ENCODE data around the gene CTAGE1.

The CTAGE1 gene

DNA sequence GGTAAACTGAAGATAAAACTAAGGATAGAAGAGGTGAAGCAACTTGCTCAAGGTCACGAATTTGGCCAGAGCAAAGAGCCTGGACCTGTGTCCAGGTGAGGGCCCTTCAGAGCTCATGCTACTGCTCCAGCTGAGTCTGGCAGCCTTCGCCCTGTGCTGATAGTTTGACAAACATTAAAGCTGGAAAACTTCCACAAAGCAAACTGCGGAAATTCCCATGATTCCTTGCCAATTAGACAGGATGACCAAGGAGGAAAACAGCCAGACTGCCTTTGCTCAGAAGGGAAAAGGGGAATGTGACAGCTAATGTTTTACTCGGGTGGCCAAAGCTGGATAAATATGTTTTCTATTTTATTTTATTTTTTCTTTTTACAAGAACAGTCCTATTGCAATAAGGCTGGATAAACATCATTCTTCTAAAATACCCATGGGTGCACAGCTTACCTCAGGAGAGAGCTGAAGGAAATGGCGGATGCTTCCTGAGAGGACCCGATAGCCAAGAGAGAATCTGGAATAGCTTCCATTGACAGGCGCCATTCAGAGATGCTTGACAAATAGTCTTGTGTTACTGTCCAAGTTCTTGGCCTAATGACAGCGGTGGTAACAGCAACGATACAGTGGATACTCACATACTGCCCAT is 5.3 kb upstream of the CTAGE1 start:
- Histone ChIP-seq H3K27ac (ENCODE audit: insufficient read depth, low read length, poor library complexity, severe bottlenecking) (no peak overlapping the region), H3K4me3 (ENCODE audit: insufficient read depth, low read depth, low read length, poor library complexity, severe bottlenecking) (no peak overlapping the region), H3K4me1 (ENCODE audit: control insufficient read depth, insufficient read depth, low read length, poor library complexity, severe bottlenecking) (no peaks in the 10 kb centered on the region), H3K9me3 (ENCODE audit: control insufficient read depth, low read length) (no peaks in the 10 kb centered on the region), H3K27me3 (replicated peaks; ENCODE audit: control insufficient read depth, insufficient read depth, low read length, poor library complexity, severe bottlenecking) (no peaks in the 10 kb centered on the region), H3K36me3 (ENCODE audit: control insufficient read depth, insufficient read depth, low read length) (no peaks in the 10 kb centered on the region)
- DNase-seq, result no peak

DNA sequence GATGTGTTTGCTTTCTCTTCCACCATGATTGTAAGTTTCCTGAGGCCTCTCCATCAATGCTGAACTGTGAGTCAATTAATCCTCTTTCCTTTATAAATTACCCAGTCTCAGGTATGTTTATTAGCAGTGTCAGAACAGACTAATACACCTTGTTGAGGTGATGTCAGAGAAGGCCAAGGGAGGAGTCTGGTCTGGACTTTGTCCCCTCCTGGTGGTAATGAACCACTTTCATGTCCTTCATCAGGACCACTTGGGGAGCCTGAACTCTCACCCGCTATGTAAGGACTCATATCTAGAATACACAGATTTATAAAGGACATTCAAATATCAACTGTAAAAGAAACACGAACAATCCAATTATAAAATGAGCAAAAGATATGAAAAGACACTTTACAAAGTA is 2.9 kb upstream of the CTAGE1 start:
- H3K27me3 ChIP-seq (replicated peaks; ENCODE audit: control insufficient read depth, insufficient read depth, low read length, poor library complexity, severe bottlenecking), result no peaks in the 10 kb centered on the region

DNA sequence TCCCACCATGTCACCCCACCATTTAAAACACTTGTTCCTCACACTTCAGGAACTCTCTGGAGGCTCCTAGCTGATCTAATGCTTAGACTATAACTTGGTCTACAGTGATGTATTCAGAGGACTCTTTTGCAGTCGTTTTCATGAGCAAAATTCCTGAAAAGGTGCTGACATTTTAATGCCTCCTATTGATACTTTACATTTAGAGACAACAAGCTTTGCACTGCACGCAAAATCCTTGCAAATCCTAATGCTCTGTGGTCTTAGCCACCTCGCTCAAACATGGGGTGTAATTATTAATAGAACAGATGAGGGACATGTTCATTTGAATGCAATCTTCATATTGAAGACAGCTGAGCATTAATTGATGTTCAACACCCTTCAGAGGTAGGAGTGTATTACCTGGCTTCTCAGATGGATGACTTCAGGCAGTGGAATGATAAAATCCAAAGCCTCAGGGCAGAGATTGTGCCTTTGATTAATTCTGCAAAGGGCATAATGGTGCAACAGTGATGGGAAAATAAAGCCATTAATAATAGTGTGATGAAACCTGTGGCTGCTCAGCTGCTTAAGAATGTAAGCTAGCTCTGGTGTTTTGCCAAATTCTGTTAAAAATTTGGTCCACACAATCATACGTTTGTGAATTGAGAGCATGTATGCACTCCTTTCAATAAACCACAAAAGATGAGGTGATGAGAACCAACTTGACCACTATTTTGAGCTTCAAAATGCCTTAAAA is 5.4 kb downstream of the CTAGE1 start:
- no peaks in the 10 kb centered on the region for H3K27me3 ChIP-seq (replicated peaks; ENCODE audit: control insufficient read depth, insufficient read depth, low read length, poor library complexity, severe bottlenecking)
- no peaks in the 10 kb centered on the region for H3K4me1 ChIP-seq (ENCODE audit: control insufficient read depth, insufficient read depth, low read length, poor library complexity, severe bottlenecking)
- H3K27ac ChIP-seq (ENCODE audit: insufficient read depth, low read length, poor library complexity, severe bottlenecking), result no peak overlapping the region
- no peak for DNase-seq
- H3K36me3 ChIP-seq (ENCODE audit: control insufficient read depth, insufficient read depth, low read length), result no peaks in the 10 kb centered on the region
- H3K9me3 ChIP-seq (ENCODE audit: control insufficient read depth, low read length), result no peaks in the 10 kb centered on the region
- H3K4me3 ChIP-seq (ENCODE audit: insufficient read depth, low read depth, low read length, poor library complexity, severe bottlenecking), result no peak overlapping the region

More for the DNA sequence above, 2.9 kb upstream of the CTAGE1 start:
- H3K4me3 ChIP-seq (ENCODE audit: insufficient read depth, low read depth, low read length, poor library complexity, severe bottlenecking), result no peak overlapping the region
- no peaks in the 10 kb centered on the region for H3K36me3 ChIP-seq (ENCODE audit: control insufficient read depth, insufficient read depth, low read length)
- H3K4me1 ChIP-seq (ENCODE audit: control insufficient read depth, insufficient read depth, low read length, poor library complexity, severe bottlenecking), result no peaks in the 10 kb centered on the region
- DNase-seq, result no peak
- H3K27ac ChIP-seq (ENCODE audit: insufficient read depth, low read length, poor library complexity, severe bottlenecking), result no peak overlapping the region
- H3K9me3 ChIP-seq (ENCODE audit: control insufficient read depth, low read length), result no peaks in the 10 kb centered on the region

DNA sequence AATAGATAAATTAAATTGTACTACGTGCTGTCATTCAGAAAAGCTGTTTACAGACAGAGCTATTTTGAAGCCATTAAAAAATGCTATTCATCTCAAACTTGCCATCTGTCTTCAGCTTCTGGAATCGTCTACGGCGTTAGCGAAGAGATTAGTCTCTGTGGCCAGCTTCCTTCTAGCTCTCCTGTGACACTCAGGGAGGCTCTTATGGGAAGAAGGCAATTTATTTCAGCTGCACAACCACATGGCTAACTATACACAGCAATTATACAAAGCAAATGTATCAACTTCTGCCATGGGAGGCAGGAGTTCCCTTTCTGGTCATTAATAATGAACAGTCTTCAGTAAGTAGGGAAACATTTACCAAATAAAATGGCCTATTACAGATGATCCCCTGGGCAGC is 6.3 kb downstream of the CTAGE1 start:
- Histone ChIP-seq H3K36me3 (ENCODE audit: control insufficient read depth, insufficient read depth, low read length) (no peaks in the 10 kb centered on the region), H3K27me3 (replicated peaks; ENCODE audit: control insufficient read depth, insufficient read depth, low read length, poor library complexity, severe bottlenecking) (no peaks in the 10 kb centered on the region), H3K9me3 (ENCODE audit: control insufficient read depth, low read length) (no peaks in the 10 kb centered on the region), H3K4me3 (ENCODE audit: insufficient read depth, low read depth, low read length, poor library complexity, severe bottlenecking) (no peak overlapping the region), H3K4me1 (ENCODE audit: control insufficient read depth, insufficient read depth, low read length, poor library complexity, severe bottlenecking) (no peaks in the 10 kb centered on the region), H3K27ac (ENCODE audit: insufficient read depth, low read length, poor library complexity, severe bottlenecking) (no peak overlapping the region)
- no peak for DNase-seq

DNA sequence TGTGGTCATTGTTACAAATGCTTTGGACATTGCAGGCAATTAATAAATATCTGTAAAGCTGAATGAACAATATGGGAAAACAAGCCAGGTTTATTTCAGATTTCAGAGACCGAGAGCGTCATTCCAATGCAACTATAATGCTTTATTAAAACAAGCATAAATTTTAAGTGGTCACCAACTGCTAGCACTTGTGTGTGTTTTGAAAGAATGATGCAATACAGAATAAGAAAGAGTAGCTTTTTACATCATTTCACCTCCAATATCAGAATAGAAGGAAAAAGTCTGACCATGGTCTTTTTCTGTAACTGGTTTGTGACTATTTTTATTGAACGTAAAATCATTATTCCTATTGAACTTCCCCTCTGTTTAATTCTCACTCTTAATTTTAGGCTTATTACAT is 7.6 kb downstream of the CTAGE1 start:
- H3K4me3 ChIP-seq (ENCODE audit: insufficient read depth, low read depth, low read length, poor library complexity, severe bottlenecking), result no peak overlapping the region
- no peaks in the 10 kb centered on the region for H3K27me3 ChIP-seq (replicated peaks; ENCODE audit: control insufficient read depth, insufficient read depth, low read length, poor library complexity, severe bottlenecking)
- H3K9me3 ChIP-seq (ENCODE audit: control insufficient read depth, low read length), result no peaks in the 10 kb centered on the region
- no peak for DNase-seq
- H3K36me3 ChIP-seq (ENCODE audit: control insufficient read depth, insufficient read depth, low read length), result no peaks in the 10 kb centered on the region
- H3K4me1 ChIP-seq (ENCODE audit: control insufficient read depth, insufficient read depth, low read length, poor library complexity, severe bottlenecking), result no peaks in the 10 kb centered on the region
- H3K27ac ChIP-seq (ENCODE audit: insufficient read depth, low read length, poor library complexity, severe bottlenecking), result no peak overlapping the region

DNA sequence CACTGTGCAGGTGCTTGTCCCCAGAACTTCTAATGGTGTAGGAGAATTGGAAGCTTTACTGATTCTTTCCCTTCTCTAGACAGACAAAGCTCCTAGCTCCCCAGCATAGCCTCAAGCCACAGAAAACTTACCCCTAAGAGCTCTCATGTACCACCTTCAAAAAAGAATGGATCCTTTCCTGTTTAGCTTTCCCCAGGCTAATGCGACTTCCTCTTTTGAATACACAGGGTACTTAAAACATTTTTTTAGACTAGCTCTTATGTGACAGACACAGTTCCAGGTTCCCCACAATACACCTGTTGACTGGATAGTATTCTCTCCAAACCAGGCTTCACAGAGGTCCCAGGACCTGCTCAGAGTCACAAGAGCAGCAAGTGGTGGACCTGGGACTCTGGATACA is 8.3 kb downstream of the CTAGE1 start:
- H3K9me3 ChIP-seq (ENCODE audit: control insufficient read depth, low read length), result no peaks in the 10 kb centered on the region
- DNase-seq, result no peak

DNA sequence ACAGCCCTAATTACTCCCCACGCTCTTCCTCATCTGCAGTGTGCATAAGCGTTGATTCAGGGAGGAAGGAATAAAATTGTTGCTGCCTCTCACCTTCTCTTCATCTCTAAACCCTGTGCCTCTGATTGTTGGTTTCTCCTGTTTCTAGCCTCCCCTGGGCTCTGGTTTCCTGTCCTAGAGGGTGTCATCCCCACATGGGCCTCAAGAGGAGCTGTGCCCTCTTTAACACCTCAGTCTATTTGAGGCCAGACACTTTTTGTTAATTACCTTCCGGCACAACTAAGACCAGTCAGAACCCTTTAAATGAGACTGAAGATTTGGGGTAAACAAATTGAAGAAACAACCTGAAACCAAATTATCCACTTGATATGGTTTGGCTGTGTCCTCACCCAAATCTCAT is 9.7 kb downstream of the CTAGE1 start:
- H3K36me3 ChIP-seq (ENCODE audit: control insufficient read depth, insufficient read depth, low read length), result no peaks in the 10 kb centered on the region
- no peaks in the 10 kb centered on the region for H3K4me1 ChIP-seq (ENCODE audit: control insufficient read depth, insufficient read depth, low read length, poor library complexity, severe bottlenecking)
- H3K9me3 ChIP-seq (ENCODE audit: control insufficient read depth, low read length), result no peaks in the 10 kb centered on the region
- DNase-seq, result no peak
- H3K27me3 ChIP-seq (replicated peaks; ENCODE audit: control insufficient read depth, insufficient read depth, low read length, poor library complexity, severe bottlenecking), result no peaks in the 10 kb centered on the region
- H3K4me3 ChIP-seq (ENCODE audit: insufficient read depth, low read depth, low read length, poor library complexity, severe bottlenecking), result no peak overlapping the region
- H3K27ac ChIP-seq (ENCODE audit: insufficient read depth, low read length, poor library complexity, severe bottlenecking), result no peak overlapping the region

More for the DNA sequence above, 8.3 kb downstream of the CTAGE1 start:
- Histone ChIP-seq H3K4me3 (ENCODE audit: insufficient read depth, low read depth, low read length, poor library complexity, severe bottlenecking) (no peak overlapping the region), H3K36me3 (ENCODE audit: control insufficient read depth, insufficient read depth, low read length) (no peaks in the 10 kb centered on the region), H3K4me1 (ENCODE audit: control insufficient read depth, insufficient read depth, low read length, poor library complexity, severe bottlenecking) (no peaks in the 10 kb centered on the region), H3K27me3 (replicated peaks; ENCODE audit: control insufficient read depth, insufficient read depth, low read length, poor library complexity, severe bottlenecking) (no peaks in the 10 kb centered on the region), H3K27ac (ENCODE audit: insufficient read depth, low read length, poor library complexity, severe bottlenecking) (no peak overlapping the region)

DNA sequence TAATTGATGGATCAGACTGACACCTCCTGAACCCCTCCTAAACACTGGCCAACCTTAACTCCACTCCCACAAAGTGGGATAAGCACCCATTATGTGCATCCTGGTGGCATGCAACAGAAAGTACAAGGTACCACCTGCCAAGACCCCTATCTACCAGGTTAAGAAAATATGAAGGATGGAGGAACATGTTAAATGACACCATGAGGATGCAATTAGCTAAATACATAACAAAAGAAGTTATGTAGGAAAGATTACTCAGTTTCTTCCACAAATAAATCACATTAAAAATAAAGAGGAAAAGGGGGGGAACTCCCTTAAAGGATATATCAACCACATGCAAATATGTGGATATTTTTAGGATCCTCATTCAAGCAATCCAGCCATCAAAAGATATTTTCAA is 12.6 kb downstream of the CTAGE1 start:
- no peak overlapping the region for H3K4me3 ChIP-seq (ENCODE audit: insufficient read depth, low read depth, low read length, poor library complexity, severe bottlenecking)
- no peaks in the 10 kb centered on the region for H3K36me3 ChIP-seq (ENCODE audit: control insufficient read depth, insufficient read depth, low read length)
- H3K27me3 ChIP-seq (replicated peaks; ENCODE audit: control insufficient read depth, insufficient read depth, low read length, poor library complexity, severe bottlenecking), result no peaks in the 10 kb centered on the region
- no peaks in the 10 kb centered on the region for H3K4me1 ChIP-seq (ENCODE audit: control insufficient read depth, insufficient read depth, low read length, poor library complexity, severe bottlenecking)
- no peaks in the 10 kb centered on the region for H3K9me3 ChIP-seq (ENCODE audit: control insufficient read depth, low read length)
- H3K27ac ChIP-seq (ENCODE audit: insufficient read depth, low read length, poor library complexity, severe bottlenecking), result no peak overlapping the region
- DNase-seq, result no peak

DNA sequence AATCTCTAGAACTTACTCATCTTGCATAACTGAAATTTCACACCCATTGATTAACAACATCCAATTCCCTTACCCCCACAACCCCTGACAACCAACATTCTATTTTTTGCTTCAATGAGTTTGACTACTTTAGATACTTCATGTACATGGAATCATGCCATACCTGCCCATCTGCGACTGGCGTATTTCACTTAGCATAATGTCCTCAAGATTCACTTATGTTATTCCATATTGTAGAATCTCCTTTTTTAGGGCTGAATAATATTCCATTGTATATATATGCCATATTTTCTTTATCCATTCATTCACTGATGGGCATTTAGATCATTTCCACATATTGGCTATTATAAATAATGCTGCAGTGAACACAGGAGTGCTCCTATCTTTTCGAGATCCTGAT is 13.8 kb downstream of the CTAGE1 start:
- no peaks in the 10 kb centered on the region for H3K36me3 ChIP-seq (ENCODE audit: control insufficient read depth, insufficient read depth, low read length)
- H3K4me3 ChIP-seq (ENCODE audit: insufficient read depth, low read depth, low read length, poor library complexity, severe bottlenecking), result no peak overlapping the region
- H3K9me3 ChIP-seq (ENCODE audit: control insufficient read depth, low read length), result no peaks in the 10 kb centered on the region
- H3K27me3 ChIP-seq (replicated peaks; ENCODE audit: control insufficient read depth, insufficient read depth, low read length, poor library complexity, severe bottlenecking), result no peaks in the 10 kb centered on the region
- no peaks in the 10 kb centered on the region for H3K4me1 ChIP-seq (ENCODE audit: control insufficient read depth, insufficient read depth, low read length, poor library complexity, severe bottlenecking)
- no peak overlapping the region for H3K27ac ChIP-seq (ENCODE audit: insufficient read depth, low read length, poor library complexity, severe bottlenecking)
- DNase-seq, result no peak

DNA sequence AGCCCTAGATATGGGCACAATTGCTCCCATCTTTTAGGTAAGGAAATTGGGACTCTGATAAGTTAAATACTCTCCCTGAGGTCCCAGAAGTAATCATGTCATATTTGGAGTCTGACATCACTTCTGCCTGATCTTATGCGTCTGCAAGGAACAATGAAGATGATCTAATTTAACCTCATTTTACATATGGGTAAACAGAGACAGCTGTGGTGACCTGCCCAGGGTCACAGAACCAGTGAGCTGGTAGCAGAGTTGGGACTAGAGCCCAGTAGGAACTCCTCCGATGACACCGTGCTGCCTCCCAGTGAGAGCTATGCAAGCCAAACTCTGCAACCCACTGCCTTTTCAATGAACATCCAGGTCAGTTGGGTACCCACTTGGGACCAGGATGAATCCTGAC is 17.8 kb downstream of the CTAGE1 start:
- no peaks in the 10 kb centered on the region for H3K9me3 ChIP-seq (ENCODE audit: control insufficient read depth, low read length)
- no peak overlapping the region for H3K4me3 ChIP-seq (ENCODE audit: insufficient read depth, low read depth, low read length, poor library complexity, severe bottlenecking)
- no peak overlapping the region for H3K27ac ChIP-seq (ENCODE audit: insufficient read depth, low read length, poor library complexity, severe bottlenecking)
- no peak for DNase-seq
- H3K36me3 ChIP-seq (ENCODE audit: control insufficient read depth, insufficient read depth, low read length), result no peaks in the 10 kb centered on the region
- H3K27me3 ChIP-seq (replicated peaks; ENCODE audit: control insufficient read depth, insufficient read depth, low read length, poor library complexity, severe bottlenecking), result no peaks in the 10 kb centered on the region
- no peaks in the 10 kb centered on the region for H3K4me1 ChIP-seq (ENCODE audit: control insufficient read depth, insufficient read depth, low read length, poor library complexity, severe bottlenecking)

Measured in effector memory CD4-positive, alpha-beta T cell (primary cell).